Right cardiac atrium (tissue), 5 donors: ENCODE data around the gene MRPL39. TPM values are rescaled to one million over a fixed set of nuclear protein-coding genes. Genes with fewer than 3 reads are reported as not detected.

Source experiments
- ATAC-seq, 2 donors: fragments of 200-7000 bp; cut with Tn5 transposase; one replicate each; pipeline versions ENCODE4 v1.8.0 to v1.9.1; 2020; ENCODE audit warnings: moderate library complexity in 2 of 2, mild to moderate bottlenecking in 1 of 2
- DNase-seq, 3 donors: peaks; one replicate each; pipeline ENCODE4 v3.0.0-alpha.2; 2020
- H3K27ac ChIP-seq: one replicate; pipeline ENCODE4 v1.5.1; 2013; ENCODE audit warnings: mild to moderate bottlenecking, low read length, control low read depth, moderate library complexity
- H3K27me3 ChIP-seq: one replicate; pipeline ENCODE4 v1.6.1; 2013; ENCODE audit not compliant: control insufficient read depth, insufficient read depth
- H3K4me1 ChIP-seq: one replicate; pipeline ENCODE4 v1.6.1; 2013; ENCODE audit warnings: low read length; ENCODE audit not compliant: control insufficient read depth, insufficient read depth
- H3K4me3 ChIP-seq: one replicate; pipeline ENCODE4 v1.5.1; 2013; ENCODE audit warnings: low read length, control low read depth
- H3K9me3 ChIP-seq: one replicate; pipeline ENCODE4 v1.6.1; 2013; ENCODE audit warnings: low read length; ENCODE audit not compliant: control insufficient read depth
- WGBS: extraction: QIAGEN DNeasy Blood & Tissue Kit; methylation state at CpG from one replicate; pipeline ENCODE4 v1.1.7; 2013; 5-methylcytosine and 5-hydroxymethylcytosine counted together
- intact Hi-C, 4 donors: fragments of 100-400 bp; cut with DNase I; formaldehyde crosslinking; loops; one replicate each; pipeline versions ENCODE4 v1.11.0 to v1.14.0; 2022 to 2023
- polyA plus RNA-seq: library from polyadenylated mRNA; stranded (reverse); fragments of 200-250 nt; gene quantifications from one replicate; pipeline ENCODE4 v1.2.3, GENCODE V29; 2013
- total RNA-seq, 4 donors: library from RNA; stranded (reverse); fragmentation: NEBNext Ultra II Directional; extraction: Animal tissue kit (Norgen Biotek cat#: 25700); gene quantifications; one replicate each; pipeline ENCODE4 v1.2.1, GENCODE V29; 2021
- donor health status: healthy with polysubstance abuse.
- donor health status: DM: no; HTN: yes; CAD: no.
- donor health status: DM: no; HTN: no; CAD: no.
- donor health status: DM: no; HTN: yes; CAD: no; lungs with severe emphysema.
- donor health status: DM: yes; HTN: yes; CAD: no.

The MRPL39 gene
- total and polyA plus RNA-seq, 5 donors: 30.6 to 68.9 (median 36.2) TPM

- Histone ChIP-seq H3K27ac (no peak overlapping the region), H3K27me3 (no peaks in the 10 kb centered on the region), H3K9me3 (no peaks in the 10 kb centered on the region), H3K4me3 (no peak overlapping the region), H3K4me1 (no peaks in the 10 kb centered on the region)
- intact Hi-C loops: no loop called here
- ATAC-seq: no peak
- 79% methylated on average over 2 of the region's 2 CpGs for WGBS
- no peak for DNase-seq
These were observed 71.4 kb downstream of the MRPL39 start for GRCh38 chr21:25535849-25536248.

Other genes with a start within 250 kb of the MRPL39 start
- 10 to 100 TPM; 26.2 to 49.5 (median 30.6) TPM for gene JAM2, start 31.8 kb upstream of the MRPL39 start, total RNA-seq
- 27.0 TPM for gene JAM2, start 31.8 kb upstream of the MRPL39 start, polyA plus RNA-seq
- 100 to 1,000 TPM; 554 to 718 (median 650) TPM for gene ATP5PF, start 127.4 kb upstream of the MRPL39 start, total RNA-seq
- 2,294 TPM for gene ATP5PF, start 127.4 kb upstream of the MRPL39 start, polyA plus RNA-seq
- 10 to 100 TPM; 17.7 to 22.3 (median 20.5) TPM for gene GABPA, start 127.5 kb upstream of the MRPL39 start, total RNA-seq
- gene GABPA, start 127.5 kb upstream of the MRPL39 start, polyA plus RNA-seq: 9.8 TPM